Measurements from ENCODE around the gene EMID1. TPM values are rescaled to one million over a fixed set of nuclear protein-coding genes. Genes with fewer than 3 reads are reported as not detected.

EMID1 gene
- 25.5 TPM for total RNA-seq (ENCODE audit: unreplicated experiment)
- long read RNA-seq, partial matches to known transcripts, result 0 of 4 reads
- long read RNA-seq, other reads (novel, unspliced or antisense), result 2 of 4 reads

DNA sequence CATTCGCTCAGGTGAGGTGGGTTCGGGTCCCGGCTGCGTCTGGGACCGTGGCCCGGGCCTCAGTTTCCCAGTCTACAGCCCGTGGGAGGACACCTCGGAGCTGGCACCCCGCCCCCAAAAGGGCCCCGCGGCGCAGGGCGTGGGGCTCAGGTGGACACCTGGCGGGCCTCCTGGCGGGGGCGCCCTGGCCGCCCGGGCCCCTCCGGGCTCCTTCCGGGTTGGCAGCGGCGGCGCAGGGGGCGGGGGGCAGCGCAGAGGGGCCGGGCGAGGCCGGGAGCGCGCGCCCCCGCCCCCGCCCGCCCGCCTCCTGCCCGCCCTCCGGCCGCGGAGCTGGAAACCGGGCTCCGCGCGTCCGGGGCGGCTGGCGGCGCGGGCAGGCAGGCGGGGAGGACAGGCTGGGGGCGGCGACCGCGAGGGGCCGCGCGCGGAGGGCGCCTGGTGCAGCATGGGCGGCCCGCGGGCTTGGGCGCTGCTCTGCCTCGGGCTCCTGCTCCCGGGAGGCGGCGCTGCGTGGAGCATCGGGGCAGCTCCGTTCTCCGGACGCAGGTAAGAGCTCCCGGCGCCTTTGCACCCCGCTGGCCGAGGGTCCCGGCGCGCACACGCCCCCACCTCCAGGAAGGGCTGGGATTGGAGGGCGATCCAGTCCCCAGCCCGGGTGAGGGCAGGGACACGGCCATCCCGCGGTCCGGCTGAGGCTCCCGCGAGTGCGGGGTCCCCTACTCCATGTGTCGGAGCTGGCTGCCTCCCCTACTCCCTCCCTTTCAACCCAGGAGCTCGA lies at the start of gene EMID1:
Gene EMID1 (plus strand): TSS at position 303 of the 778 bp plus-strand sequence. CDS start 143 bp downstream, at position 446.
- peak; percentile 59 for DNase-seq (ENCODE audit: low spot score)
- Mint-ChIP-seq H3K36me3 (ENCODE audit: low read depth, unreplicated experiment) (no peaks in the 10 kb centered on the region), H3K27me3 (ENCODE audit: unreplicated experiment) (peaks cover 3% of the 10 kb centered on the region), H3K4me3 (ENCODE audit: unreplicated experiment) (peak within 1 kb of the TSS; percentile 92), H3K4me1 (ENCODE audit: unreplicated experiment) (peaks cover 28% of the 10 kb centered on the region), H3K27ac (ENCODE audit: unreplicated experiment) (peak within 1 kb of the TSS; percentile 78), H3K9me3 (ENCODE audit: unreplicated experiment) (no peaks in the 10 kb centered on the region)
- TF ChIP-seq, protein P1, sequence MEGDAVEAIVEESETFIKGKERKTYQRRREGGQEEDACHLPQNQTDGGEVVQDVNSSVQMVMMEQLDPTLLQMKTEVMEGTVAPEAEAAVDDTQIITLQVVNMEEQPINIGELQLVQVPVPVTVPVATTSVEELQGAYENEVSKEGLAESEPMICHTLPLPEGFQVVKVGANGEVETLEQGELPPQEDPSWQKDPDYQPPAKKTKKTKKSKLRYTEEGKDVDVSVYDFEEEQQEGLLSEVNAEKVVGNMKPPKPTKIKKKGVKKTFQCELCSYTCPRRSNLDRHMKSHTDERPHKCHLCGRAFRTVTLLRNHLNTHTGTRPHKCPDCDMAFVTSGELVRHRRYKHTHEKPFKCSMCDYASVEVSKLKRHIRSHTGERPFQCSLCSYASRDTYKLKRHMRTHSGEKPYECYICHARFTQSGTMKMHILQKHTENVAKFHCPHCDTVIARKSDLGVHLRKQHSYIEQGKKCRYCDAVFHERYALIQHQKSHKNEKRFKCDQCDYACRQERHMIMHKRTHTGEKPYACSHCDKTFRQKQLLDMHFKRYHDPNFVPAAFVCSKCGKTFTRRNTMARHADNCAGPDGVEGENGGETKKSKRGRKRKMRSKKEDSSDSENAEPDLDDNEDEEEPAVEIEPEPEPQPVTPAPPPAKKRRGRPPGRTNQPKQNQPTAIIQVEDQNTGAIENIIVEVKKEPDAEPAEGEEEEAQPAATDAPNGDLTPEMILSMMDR (IDR thresholded peaks at IDR 0.05; ENCODE audit: unreplicated experiment), result no peak

DNA sequence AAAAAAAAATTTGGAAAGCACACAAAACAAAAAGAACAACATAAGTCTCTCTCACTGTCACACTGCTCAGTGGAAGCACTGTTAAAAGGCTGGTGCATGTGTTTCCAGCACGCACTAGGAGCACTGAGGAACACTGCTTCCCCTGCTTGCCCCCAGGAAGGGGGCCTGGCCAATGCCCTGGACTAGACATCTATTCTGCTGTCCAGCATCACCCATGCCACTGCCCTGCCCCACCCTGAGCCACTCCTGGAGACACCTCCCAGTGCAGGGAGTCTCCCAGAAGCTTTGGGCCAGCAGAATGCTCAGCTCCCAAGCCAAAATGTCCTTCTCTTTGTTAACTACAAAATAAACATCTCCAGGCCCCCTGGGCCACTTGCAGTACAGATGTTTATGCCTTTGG lies 49.7 kb upstream of the EMID1 start:
- Mint-ChIP-seq H3K27me3 (ENCODE audit: unreplicated experiment) (no peaks in the 10 kb centered on the region), H3K9me3 (ENCODE audit: unreplicated experiment) (no peaks in the 10 kb centered on the region), H3K27ac (ENCODE audit: unreplicated experiment) (no peak overlapping the region), H3K4me3 (ENCODE audit: unreplicated experiment) (no peak overlapping the region), H3K4me1 (ENCODE audit: unreplicated experiment) (peaks cover 13% of the 10 kb centered on the region), H3K36me3 (ENCODE audit: low read depth, unreplicated experiment) (no peaks in the 10 kb centered on the region)
- TF ChIP-seq, protein P1 (IDR thresholded peaks at IDR 0.05; ENCODE audit: unreplicated experiment), result no peak
- no peak for DNase-seq (ENCODE audit: low spot score)

DNA sequence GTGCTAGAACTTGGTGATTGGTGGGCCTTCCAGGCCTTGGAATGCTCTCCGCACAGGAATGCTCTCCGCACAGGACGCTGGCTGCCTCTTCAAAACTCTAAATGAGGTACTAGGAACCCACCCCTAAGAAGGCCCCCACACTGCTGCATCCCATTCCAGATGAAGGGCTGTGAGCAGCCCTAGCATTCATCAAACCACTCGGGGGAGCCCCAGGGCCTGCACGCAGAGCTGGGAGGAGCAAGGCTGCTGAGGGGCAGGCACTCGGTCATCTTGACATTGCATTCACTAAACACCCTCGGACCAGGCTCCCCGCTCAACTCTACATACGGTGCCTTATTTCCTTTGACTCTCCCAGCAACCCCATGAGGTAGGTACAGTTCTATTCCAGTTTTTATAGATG lies 49.2 kb upstream of the EMID1 start:
- Mint-ChIP-seq H3K36me3 (ENCODE audit: low read depth, unreplicated experiment) (no peaks in the 10 kb centered on the region), H3K4me1 (ENCODE audit: unreplicated experiment) (peaks cover 13% of the 10 kb centered on the region), H3K27ac (ENCODE audit: unreplicated experiment) (no peak overlapping the region), H3K4me3 (ENCODE audit: unreplicated experiment) (no peak overlapping the region), H3K9me3 (ENCODE audit: unreplicated experiment) (no peaks in the 10 kb centered on the region), H3K27me3 (ENCODE audit: unreplicated experiment) (no peaks in the 10 kb centered on the region)
- peak; percentile 34 for DNase-seq (ENCODE audit: low spot score)
- TF ChIP-seq, protein P1 (IDR thresholded peaks at IDR 0.05; ENCODE audit: unreplicated experiment), result no peak

DNA sequence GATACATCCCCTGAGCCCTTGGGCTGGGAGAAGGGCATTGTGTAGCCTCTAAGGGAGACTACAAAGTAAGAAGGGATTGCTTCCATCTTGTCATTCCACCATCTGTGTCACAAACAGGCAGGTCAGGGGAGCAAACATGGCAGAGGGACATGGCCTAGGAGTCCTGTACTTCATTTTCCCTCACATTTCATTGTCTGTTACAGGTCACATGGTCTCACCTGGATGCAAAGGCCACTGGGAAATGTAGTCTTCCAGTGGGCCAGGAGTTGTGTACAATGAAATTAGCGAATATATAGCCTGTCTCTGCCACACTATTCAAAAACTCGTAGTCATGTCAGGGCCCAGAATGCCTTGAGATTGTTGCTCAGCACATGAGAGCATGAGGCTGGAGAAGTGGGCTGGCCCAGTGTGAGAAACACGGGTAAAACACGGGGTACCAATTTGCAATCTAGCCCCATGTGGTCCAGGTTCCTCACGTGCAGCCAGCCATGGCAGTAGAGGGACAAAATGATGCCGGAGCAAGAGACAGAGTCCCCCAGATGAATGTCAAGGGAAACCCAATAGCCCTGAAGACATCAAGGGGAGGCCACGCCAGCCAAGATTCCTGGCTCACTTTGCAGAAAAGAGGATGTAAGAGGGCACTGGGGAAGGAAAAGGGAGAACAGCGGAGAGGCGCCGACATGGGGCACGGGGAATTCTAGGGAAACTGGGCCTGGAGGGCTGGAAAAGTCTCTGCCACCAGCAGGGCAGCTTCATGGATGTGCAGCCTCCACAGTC lies 47.7 kb upstream of the EMID1 start:
- no peak for DNase-seq (ENCODE audit: low spot score)
- H3K4me3 Mint-ChIP-seq (ENCODE audit: unreplicated experiment), result no peak overlapping the region
- H3K27ac Mint-ChIP-seq (ENCODE audit: unreplicated experiment), result no peak overlapping the region
- peaks cover 3% of the 10 kb centered on the region for H3K4me1 Mint-ChIP-seq (ENCODE audit: unreplicated experiment)
- no peaks in the 10 kb centered on the region for H3K36me3 Mint-ChIP-seq (ENCODE audit: low read depth, unreplicated experiment)
- H3K9me3 Mint-ChIP-seq (ENCODE audit: unreplicated experiment), result no peaks in the 10 kb centered on the region
- TF ChIP-seq, protein P1 (IDR thresholded peaks at IDR 0.05; ENCODE audit: unreplicated experiment), result no peak
- no peaks in the 10 kb centered on the region for H3K27me3 Mint-ChIP-seq (ENCODE audit: unreplicated experiment)

All from endothelial cell (in vitro differentiated cells).